Stimulated activated CD4-positive, alpha-beta T cell treated with anti-CD3 and anti-CD28 coated beads, TNF-alpha, amount 100 ng/mL, for 24 hours (primary cell): Measurements from ENCODE around the gene BANP.
"Not testable (repeated sequence)": the region's sequence is repeated elsewhere in the genome, so short reads cannot be mapped to it uniquely, and the experiment has no call there.

Experiments used
- DNase-seq, 3 experiments: peaks; one replicate each; pipeline ENCODE4 v3.0.0-alpha.2; 2020; ENCODE audit warnings: low read depth in 3 of 3

Gene BANP

DNA sequence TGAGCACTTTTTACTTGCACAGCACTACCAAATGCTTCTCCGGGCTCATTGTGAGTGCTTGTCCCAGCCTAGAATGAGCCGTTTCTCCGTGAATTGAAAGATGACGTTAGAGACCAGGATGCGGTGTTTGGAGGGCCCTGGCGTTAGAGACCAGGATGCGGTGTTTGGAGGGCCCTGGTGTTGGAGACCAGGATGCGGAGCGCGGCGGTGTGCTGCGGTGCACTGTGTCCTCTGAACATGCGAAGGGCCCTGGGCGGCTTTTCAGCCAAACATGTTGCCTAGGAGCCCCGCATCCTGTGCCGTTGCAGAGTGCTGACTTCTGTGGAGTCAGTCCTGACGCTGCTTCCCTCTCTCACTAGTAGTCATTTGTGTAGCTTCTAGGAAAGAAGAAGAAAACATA is 42.7 kb downstream of the BANP start:
- DNase-seq, result no peak

DNA sequence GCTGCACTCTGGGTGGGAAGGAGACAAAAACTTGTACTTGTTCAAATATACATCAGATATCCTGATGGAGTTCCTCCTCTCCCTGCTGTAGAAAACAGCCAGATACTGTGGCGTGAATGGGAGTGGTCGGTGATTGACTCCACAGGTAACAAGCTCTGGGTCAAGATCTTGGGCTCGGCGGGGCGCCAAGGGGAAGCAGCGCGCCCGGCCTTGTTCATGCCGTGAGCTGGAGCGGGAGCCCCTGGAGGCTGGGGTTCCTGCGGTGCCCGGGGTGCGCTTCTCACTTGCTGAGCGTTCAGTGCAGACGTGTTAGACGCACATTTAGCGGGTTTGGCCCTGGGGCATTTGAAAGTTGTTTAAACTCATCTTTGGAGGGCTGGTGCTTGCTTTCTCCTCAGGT is 44.4 kb downstream of the BANP start:
- no peak for DNase-seq

DNA sequence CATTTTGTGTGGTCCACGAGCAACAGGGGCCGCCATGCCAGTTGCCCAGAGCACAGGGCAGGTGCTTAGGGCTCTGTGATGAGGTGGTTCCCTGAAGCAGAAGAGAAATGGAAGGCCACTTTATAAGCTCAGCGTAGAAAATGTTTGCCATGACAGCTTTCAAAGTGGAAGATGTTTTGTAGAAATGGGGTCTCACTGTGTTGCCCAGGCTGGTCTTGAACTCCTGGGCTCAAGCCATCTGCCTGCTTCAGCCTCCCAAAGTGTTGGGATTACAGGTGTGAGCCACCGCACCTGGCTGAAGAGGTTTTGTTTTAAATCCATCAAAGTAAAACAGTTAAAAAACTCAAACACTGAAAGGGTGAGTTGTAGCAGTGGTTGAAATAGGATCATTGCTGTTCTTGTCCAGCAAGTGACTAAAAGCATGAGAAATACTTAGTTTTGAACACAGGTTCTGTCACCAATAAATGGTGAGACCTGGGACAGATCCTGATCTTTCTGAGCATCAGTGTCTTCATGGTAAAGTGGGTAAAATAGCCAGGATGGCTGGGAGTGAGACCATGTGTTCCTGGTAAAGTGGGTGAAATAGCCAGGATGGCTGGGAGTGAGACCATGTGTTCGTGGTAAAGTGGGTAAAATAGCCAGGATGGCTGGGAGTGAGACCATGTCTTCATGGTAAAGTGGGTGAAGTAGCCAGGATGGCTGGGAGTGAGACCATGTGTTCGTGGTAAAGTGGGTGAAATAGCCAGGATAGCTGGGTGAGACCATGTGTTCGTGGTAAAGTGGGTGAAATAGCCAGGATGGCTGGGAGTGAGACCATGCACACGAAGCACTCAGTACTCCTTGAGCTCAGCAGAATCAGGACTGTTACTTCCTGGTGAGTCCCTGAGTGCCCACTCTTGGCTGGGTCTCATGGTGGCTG is 46.0 kb downstream of the BANP start:
- no peak for DNase-seq

DNA sequence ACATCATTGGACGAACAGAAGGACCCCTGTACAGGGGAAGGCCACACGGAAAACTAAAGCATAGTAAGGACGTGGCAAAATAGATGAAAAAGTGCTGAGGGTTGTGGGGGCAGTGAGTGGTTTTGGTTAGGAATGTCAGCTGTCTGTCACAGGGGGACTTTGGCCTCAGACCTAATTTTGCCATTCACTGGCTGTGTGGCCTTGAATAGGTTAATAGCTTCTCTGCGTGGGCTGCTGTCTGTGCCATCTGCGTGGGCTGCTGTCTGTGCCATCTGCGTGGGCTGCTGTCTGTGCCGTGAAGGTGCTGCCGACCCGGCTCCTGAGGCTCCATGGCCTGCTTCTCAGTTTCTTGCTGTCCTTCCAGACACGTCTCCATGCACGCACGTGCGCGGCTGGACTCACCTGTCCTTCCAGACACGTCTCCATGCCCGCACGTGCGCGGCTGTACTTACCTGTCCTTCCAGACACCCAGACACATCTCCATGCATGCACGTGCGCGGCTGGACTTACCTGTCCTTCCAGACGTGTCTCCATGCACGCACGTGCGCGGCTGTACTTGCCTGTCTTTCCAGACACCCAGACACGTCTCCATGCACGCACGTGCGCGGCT is 47.1 kb downstream of the BANP start:
- not testable (repeated sequence) for DNase-seq

DNA sequence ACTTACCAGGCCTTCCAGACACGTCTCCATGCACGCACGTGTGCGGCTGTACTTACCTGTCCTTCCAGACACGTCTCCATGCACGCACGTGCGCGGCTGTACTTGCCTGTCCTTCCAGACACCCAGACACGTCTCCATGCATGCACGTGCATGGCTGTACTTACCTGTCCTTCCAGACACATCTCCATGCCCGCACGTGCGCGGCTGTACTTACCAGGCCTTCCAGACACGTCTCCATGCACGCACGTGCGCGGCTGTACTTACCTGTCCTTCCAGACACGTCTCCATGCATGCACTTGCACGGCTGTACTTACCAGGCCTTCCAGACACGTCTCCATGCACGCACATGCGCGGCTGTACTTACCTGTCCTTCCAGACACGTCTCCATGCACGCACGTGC is 47.8 kb downstream of the BANP start:
- not testable (repeated sequence) for DNase-seq

DNA sequence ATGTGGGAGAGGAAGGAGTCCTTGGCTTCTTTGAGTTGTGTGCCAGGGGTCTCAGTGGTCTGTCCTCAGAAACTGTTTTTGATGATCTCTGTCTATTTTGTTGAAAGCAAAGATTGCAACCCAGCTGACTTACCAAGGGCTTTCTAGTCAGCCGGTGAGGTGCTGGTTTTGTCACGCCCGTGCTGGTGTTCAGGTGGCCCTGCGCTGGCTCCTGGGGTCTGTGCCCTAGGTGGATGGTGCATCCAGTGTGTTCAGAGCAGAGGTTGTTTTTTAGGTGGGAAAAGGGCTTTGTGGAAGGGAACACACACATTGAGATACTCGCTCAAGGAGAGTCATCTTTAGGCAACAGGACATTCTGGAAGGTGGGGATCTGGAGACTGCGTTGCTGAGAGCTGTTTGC is 51.0 kb downstream of the BANP start:
- no peak for DNase-seq

DNA sequence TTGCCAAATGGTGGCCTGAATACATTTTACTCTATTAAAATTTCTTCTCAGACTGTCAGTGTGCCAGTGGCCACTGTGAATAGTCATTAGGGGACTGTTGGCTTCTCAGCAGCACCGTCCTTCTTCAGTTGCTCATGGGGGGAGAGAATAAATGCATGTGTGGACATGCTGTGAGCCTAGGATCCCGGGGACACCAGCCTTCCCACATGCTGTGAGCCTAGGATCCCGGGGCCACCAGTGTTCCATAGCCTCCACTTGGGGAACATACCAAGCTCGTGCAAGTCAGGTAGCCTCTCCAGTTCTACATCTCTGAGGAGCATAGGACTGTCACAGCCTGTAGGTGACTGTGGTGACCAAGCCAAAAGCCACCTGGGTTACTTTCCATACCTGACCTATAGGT is 51.5 kb downstream of the BANP start:
- DNase-seq, result no peak

DNA sequence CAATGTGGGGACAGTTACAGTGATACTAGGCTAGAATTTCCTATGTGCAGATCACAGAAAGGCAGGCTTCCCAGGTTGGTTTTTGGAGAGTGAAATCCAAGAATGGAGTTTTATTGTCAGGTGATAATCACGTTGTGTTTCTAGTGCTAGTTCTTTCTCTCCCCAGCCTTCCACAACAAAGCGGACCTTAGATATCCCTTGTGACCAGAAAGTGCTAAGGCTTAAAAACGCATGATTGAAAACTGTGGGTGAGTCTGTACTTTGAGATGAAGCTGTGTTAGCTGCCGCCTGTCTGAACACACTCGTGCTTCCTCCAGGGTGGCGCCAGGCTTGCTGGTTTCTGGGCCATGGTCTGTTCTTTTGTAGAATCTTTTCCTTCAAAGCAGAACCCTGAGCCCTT is 52.1 kb downstream of the BANP start:
- no peak for DNase-seq

DNA sequence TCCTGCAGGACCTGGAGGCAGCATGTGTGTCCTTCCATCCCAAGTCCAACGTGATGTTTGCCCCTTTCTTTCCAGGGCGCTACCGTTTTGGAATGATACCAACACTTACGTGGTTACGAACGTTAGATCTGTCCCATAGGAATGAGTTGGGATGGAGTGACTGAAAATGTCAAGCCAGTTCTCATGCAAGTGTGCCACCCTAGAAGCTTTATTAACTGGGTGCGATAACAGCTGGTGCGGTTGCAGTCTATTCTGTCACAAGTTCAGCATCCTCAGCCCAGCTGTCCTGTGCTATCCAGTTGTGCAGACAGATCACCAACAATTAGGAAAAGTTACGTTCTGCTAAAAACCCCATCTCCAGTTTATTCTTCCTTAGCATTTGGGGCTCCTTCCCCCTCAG is 52.5 kb downstream of the BANP start:
- DNase-seq, result no peak

DNA sequence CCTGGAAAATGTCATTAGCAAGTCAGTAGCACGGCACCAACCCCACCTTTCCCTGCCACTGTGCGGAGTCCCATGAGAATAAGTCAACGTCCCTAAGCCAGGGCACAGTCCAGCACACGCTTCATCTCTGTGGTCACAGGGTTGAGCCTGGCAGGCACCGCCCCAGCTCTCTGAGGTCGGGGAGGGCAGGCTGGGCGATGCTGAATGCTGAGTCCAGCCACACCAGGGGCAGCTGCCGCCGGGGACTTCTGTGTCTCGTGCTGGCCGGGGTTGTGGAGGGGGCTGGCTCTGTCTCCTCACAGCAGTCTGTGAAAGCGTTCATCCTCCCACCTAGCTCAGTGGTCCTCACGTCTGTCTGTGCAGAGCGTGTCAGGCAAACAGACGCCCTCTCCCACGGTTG is 53.2 kb downstream of the BANP start:
- no peak for DNase-seq

DNA sequence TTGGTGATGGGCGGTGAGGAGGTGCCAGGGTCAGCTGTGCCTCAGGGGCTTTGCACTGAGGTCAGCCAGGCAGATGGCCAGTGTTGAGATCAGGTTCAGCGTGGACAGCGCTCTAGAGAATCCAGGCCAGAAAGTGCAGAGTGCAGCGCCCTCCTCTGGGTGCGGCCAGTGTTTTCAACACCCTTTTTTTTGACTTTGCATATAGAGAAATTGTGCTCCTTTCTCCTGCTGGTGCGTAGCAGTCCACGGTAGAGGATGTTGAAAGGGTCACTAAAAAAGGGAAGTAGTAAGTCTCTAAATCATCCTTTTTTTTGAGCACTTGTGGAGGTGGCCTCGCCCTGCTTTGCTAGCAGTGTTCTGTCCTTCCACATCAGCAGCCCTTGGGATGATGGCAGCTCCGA is 53.9 kb downstream of the BANP start:
- no peak for DNase-seq

DNA sequence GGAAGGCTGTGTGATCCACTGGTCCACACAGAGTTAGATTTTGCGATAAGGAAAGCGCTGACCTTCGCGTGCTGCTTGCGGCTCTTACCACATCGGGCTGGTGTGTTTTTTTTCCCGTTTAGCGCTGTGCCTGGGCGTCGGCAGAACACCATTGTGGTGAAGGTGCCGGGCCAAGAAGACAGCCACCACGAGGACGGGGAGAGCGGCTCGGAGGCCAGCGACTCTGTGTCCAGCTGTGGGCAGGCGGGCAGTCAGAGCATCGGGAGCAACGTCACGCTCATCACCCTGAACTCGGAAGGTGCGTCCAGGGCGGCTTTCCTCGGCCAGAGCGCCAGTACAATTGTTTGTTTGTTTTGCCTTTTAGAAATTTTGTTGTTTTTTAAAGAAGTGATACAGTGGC is 54.7 kb downstream of the BANP start:
- DNase-seq, result no peak

DNA sequence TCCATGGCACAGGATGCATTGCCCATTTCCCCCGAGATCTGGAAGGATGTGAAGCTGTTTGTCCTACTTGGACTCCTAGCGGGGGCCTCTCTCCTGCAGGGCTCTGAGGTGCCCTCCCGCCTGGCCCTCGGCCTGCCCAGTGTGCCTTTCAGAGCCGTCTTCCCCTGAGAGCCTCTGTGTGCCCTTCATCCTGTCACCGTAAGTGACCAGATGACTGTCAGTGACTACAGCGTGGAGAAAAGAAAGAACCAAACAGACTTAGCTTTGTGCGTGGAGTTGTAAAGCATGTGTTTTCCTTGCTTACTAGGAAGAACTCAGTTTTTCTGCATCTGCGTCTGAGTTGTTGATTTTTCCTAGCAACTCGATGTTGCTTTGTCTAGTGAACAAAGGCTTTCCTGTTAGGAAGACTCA is 56.1 kb downstream of the BANP start:
- no peak for DNase-seq

DNA sequence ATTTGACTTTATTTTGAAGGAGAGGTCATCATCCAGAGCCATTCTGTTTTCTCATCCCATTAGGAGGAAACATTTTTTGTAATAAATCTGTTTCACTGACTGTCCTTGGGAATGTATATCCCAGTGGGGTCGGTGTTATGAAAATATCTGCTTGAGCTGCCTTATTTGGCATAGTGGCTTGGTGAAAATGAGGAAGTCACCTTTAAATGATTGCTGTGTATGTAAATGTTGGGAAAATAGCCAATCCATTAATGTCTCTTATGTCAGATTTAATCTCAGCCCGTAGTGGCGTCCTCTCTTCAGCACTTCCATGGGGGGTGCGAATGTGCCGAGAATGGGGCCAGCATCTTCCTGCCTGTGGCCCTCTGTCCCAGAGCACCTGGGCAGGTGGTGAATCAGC is 57.6 kb downstream of the BANP start:
- DNase-seq, result no peak

DNA sequence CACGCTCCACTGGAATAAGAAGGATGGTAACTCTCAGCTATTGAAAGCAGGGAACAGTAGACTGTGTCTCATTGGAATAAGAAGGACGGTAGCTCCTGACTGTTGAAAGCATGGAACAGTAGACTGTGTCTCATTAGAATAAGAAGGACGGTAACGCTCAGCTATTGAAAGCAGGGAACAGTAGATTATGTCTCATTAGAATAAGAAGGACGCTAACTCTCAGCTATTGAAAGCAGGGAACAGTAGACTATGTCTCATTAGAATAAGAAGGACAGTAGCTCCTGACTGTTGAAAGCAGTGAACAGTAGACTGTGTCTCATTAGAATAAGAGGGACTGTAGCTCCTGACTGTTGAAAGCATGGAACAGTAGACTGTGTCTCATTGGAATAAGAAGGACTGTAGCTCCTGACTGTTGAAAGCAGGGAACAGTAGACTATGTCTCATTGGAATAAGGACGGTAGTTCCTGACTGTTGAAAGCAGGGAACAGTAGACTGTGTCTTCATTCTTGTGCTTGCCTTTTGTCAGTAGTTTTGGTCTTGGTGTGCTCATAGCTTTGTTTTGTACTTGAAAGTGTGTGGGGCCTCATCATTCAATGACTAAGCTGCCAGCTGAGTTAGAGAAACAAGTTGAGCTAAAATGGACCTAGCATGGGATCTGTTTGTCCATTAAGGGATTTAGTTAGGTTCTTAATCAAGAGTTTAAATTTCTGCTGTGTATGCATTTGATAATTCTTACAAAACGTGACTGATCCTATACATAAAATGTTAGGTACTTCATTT is 58.5 kb downstream of the BANP start:
- DNase-seq, result no peak

DNA sequence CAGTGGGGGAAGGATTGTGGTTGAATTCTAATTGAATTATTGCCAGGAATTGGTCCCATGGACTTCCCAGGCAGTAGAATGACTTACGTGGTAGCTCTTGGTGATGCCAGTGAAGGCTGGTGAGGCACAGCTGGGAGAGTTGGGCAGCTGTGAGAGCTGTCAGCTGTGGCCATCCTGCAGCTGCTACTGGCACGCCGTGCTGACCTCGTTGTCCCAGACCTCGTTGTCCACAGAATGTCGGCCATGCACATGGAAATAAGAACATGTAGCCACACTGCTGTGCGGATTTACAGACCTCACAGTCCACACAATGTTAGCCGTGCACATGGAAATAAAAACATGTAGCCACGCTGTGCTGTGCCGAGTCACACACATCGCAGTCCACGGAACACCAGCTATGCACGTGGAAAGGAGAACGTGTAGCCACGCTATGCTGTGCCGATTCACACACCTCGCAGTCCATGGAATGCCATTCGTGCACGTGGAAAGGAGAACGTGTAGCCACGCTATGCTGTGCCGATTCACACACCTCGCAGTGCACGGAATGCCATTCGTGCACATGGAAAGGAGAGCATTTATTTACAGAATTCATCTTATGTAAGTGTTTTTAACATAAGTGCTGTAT is 59.2 kb downstream of the BANP start:
- no peak for DNase-seq

DNA sequence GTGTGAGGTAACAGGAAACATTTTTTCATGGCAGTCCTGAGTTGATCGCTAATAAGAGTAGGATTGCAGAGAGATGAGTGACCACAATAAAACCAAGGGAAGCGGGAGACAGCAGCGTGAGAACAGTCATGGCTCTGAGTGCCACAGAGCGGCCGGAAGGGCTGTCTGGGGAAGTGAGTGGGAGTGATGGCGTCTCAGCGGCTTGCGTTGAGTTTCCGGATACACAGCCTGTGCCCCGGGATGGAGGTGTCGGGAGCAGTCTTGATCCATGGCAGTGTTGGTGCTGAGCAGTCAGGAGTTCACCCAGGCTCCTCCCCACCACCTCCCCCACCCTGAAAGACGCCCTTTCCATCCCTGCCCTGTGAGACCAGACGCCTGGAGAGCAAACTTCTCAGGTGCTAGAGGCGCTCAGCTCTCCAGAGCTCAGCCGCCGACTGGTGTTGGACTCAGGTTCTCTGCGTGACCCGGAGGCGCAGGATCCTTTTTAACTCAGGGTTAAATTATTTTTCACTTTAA is 59.8 kb downstream of the BANP start:
- DNase-seq, result no peak

DNA sequence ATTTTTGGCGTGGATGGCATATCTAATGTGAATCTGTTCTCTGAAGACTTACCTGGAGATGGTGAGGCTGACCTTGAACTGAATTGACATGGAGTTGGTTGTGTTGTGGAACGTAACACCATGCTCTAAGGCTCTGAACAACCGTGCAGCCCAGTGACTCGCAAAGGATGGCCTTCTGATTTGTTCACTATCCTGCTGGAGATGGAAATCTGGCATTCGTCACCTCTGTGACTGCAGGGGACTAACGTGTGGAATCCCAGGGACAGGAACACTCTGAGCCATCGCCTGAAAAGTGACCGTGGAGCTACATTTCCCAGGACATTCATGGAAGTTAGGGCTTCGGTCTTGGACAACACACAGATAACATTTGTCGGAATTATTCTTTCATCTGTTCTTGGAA is 61.1 kb downstream of the BANP start:
- DNase-seq, result no peak

DNA sequence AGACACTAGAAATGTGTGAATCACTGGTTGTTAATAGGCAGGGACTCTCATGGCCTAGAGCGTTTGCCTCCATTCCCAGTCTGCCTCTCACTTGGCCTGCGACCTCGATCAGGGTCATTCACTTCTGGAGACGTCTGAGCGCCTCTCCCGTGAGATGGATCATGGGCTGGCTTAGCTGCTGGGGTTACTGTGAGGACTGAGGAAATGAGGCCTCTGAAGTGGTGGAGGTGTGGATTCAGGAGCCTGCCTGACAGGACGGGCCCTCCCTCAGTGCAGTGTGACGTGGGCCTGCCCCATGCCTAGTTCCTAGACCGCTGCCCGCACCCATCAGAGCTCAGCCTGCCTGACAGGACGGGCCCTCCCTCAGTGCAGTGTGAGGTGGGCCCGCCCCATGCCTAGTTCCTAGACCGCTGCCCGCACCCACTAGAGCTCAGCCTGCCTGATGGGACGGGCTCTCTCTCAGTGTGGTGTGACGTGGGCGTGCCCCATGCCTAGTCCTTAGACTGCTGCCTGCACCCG is 61.9 kb downstream of the BANP start:
- no peak for DNase-seq

DNA sequence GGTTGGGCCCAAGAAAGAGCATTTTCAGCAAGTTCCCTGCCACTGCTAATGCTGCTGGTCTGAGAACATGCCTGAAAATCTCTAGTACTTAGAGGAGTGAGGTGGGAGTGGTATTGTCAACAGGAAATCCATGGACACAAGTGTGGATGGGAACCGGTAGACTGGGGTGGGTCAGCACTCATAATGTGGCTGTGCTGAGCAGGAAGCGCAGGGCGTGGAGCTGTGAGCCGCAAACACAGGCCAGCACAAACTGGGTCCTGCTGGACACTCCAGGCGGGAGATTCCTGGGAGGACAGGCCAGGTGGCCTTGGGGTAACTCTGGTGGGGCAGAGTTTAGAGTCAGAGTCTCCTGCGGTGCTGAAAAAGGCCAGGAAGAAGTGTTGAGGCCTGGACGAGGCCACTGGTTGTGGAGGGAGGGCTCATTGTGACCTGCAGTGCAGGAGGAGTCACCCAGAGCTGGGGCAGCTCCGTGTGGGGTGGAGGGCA is 62.6 kb downstream of the BANP start:
- no peak for DNase-seq

DNA sequence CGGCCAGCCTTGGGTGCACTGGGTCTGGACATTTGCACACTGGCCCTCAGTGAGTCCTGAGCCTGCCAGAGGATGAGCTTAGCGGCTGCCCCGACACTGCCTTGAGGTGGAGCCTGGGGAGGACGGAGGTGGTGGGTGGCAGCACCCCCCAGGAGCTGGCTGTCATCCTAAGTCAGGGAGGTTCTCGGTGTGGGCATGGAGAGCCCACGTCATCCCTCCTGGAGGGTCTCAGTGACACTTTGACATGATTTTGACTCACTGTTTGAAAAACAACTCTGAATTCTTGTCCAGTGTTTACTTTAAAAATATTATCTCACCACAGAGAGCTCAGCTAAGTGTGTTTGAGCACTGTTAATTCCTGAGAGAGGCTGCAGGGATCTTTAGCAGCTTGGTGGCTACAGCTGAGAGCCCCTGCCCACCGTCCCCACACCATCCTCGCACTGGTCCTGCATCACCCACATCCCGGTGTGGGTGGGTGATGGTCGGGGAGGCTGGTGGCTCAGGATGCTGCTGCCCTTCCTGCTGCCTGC is 63.1 kb downstream of the BANP start:
- no peak for DNase-seq
